A673 (cell line): ENCODE measurements around the gene MAN2A2. TPM values are rescaled to one million over a fixed set of nuclear protein-coding genes. Genes with fewer than 3 reads are reported as not detected.

Experiments used
- BruUV-seq: library from RNA; stranded (reverse); fragments of 400-500 nt; replicated peaks from 2 replicates; lab custom pipeline; 2021; lab: Mats Ljungman, UMichigan
- CTCF ChIA-PET: fragments of 300-600 bp; sonication (Branson Sonifier 250); formaldehyde crosslinking; loops from one replicate; lab custom pipeline; 2022; ENCODE audit warnings: antibody characterized with exemption; lab: Charles Lee
- POLR2A ChIA-PET: fragments of 300-600 bp; sonication (Branson Sonifier 250); formaldehyde crosslinking; loops from one replicate; lab custom pipeline; 2022; ENCODE audit warnings: antibody characterized with exemption; ENCODE audit not compliant: low non-redundant PET; lab: Charles Lee
- DNase-seq: peaks from one replicate; pipeline ENCODE4 v3.0.0-alpha.2; 2015; ENCODE audit warnings: low spot score
- H3K27ac ChIP-seq: fragments of 200-600 bp; sonication (generic); 2 replicates; pipeline ENCODE4 v1.5.1; 2016; ENCODE audit warnings: mixed run types, low read depth, mild to moderate bottlenecking, mixed read lengths, antibody characterized with exemption, low read length; ENCODE audit not compliant: poor library complexity, severe bottlenecking
- H3K27me3 ChIP-seq: fragments of 200-600 bp; sonication (generic); replicated peaks from 2 replicates; pipeline ENCODE4 v1.6.1; 2017; ENCODE audit warnings: mixed run types, low read depth, mild to moderate bottlenecking, mixed read lengths, antibody characterized with exemption, low read length; ENCODE audit not compliant: insufficient read depth, poor library complexity
- H3K36me3 ChIP-seq: fragments of 200-600 bp; sonication (generic); 2 replicates; pipeline ENCODE4 v1.6.1; 2016; ENCODE audit warnings: mixed run types, mild to moderate bottlenecking, mixed read lengths, antibody characterized with exemption, low read length; ENCODE audit not compliant: insufficient read depth, poor library complexity, severe bottlenecking
- H3K4me1 ChIP-seq: fragments of 200-600 bp; sonication (generic); 2 replicates; pipeline ENCODE4 v1.6.1; 2017; ENCODE audit warnings: mixed run types, mild to moderate bottlenecking, mixed read lengths, antibody characterized with exemption, low read length; ENCODE audit not compliant: insufficient read depth, poor library complexity, severe bottlenecking
- H3K4me3 ChIP-seq: fragments of 200-600 bp; sonication (generic); 2 replicates; pipeline ENCODE4 v1.5.1; 2016; ENCODE audit warnings: low read depth, mixed run types, mild to moderate bottlenecking, mixed read lengths, low read length; ENCODE audit not compliant: poor library complexity, severe bottlenecking
- H3K9me3 ChIP-seq: fragments of 200-600 bp; sonication (generic); 2 replicates; pipeline ENCODE4 v1.6.1; 2016; ENCODE audit warnings: mixed run types, low read depth, mild to moderate bottlenecking, mixed read lengths, antibody characterized with exemption, low read length; ENCODE audit not compliant: poor library complexity, severe bottlenecking
- CTCF ChIP-seq: fragments of 300-800, 200-600 bp; sonication (generic); conservative IDR thresholded peaks from 2 replicates; pipeline ENCODE4 v1.5.1; 2017; ENCODE audit warnings: low read depth, mild to moderate bottlenecking, antibody characterized with exemption, low read length, moderate library complexity, mixed read lengths
- EZH2 ChIP-seq: fragments of 200-600 bp; sonication (generic); IDR thresholded peaks from 2 replicates; pipeline ENCODE4 v1.6.1; 2017; ENCODE audit warnings: borderline replicate concordance, low read depth, mild to moderate bottlenecking, mixed read lengths, antibody characterized with exemption, low read length; ENCODE audit not compliant: poor library complexity, severe bottlenecking
- intact Hi-C: fragments of 100-400 bp; cut with micrococcal nuclease; formaldehyde crosslinking; loops from one replicate; pipeline ENCODE4 v1.10.0; 2022; ENCODE audit not compliant: unreplicated experiment
- total RNA-seq: library from RNA; stranded (reverse); gene quantifications from 2 replicates; pipeline ENCODE4 v1.2.3, GENCODE V29; 2021

Gene MAN2A2
- total RNA-seq, 1 experiment from 2014 or later = 75.7 TPM

GRCh38 chr15:90949979-90950675 lies 47.0 kb downstream of the MAN2A2 start:
- intact Hi-C loops = no loop called here
- H3K27ac ChIP-seq = peak overlapping the region; percentile 30
- DNase-seq = no peak
- H3K4me3 ChIP-seq = no peak overlapping the region
- CTCF ChIA-PET = interaction anchor here (1.2 kb wide), 1 partner anchor 15 kb away, joined by 4 read pairs; the partner anchor contains the start of gene UNC45A
- H3K27me3 ChIP-seq = no peaks in the 10 kb centered on the region
- peaks cover under 1% of the 10 kb centered on the region for H3K4me1 ChIP-seq
- H3K36me3 ChIP-seq = peaks cover 29% of the 10 kb centered on the region
- POLR2A ChIA-PET = no interaction called here
- TF ChIP-seq EZH2 (no peak), CTCF (no peak)
- no TSS peak for BruUV-seq
- H3K9me3 ChIP-seq = no peaks in the 10 kb centered on the region

GRCh38 chr15:90950676-90951075 lies 47.6 kb downstream of the MAN2A2 start:
- ChIA-PET POLR2A (no interaction called here), CTCF (no interaction called here)
- intact Hi-C loops = no loop called here
- Histone ChIP-seq H3K27ac (no peak overlapping the region), H3K27me3 (no peaks in the 10 kb centered on the region), H3K4me3 (no peak overlapping the region), H3K9me3 (no peaks in the 10 kb centered on the region), H3K4me1 (peaks cover 6% of the 10 kb centered on the region), H3K36me3 (peaks cover 28% of the 10 kb centered on the region)
- TF ChIP-seq EZH2 (no peak), CTCF (no peak)
- no peak for DNase-seq
- BruUV-seq = no TSS peak

GRCh38 chr15:90952901-90953677 lies 50.0 kb downstream of the MAN2A2 start:
- TF ChIP-seq EZH2 = no peak
- TF ChIP-seq CTCF = no peak
- Histone ChIP-seq H3K27ac (no peak overlapping the region), H3K36me3 (peaks cover 28% of the 10 kb centered on the region), H3K27me3 (no peaks in the 10 kb centered on the region), H3K4me1 (peaks cover 11% of the 10 kb centered on the region), H3K9me3 (no peaks in the 10 kb centered on the region), H3K4me3 (no peak overlapping the region)
- no peak for DNase-seq
- intact Hi-C loops = no loop called here
- BruUV-seq = no TSS peak
- ChIA-PET POLR2A (no interaction called here), CTCF (interaction anchor here (0.6 kb wide), 1 partner anchor 600 kb away, joined by 4 read pairs; no protein-coding TSS in a partner anchor)
